Body of pancreas (tissue), 4 donors: ENCODE results near the gene HCAR1. TPM values are rescaled to one million over a fixed set of nuclear protein-coding genes. Genes with fewer than 3 reads are reported as not detected.
"Not testable (repeated sequence)": the region's sequence is repeated elsewhere in the genome, so short reads cannot be mapped to it uniquely, and the experiment has no call there.

Experiments used
- ATAC-seq: fragments of 150-250 bp; one replicate; pipeline ENCODE4 v1.9.1; 2016
- DNase-seq, 4 donors: peaks; one replicate each; pipeline ENCODE4 v3.0.0-alpha.2; 2019
- H3K27ac ChIP-seq, 4 donors: fragments of 200-600 bp; sonication (generic); 1 replicate in 3 of 4; 2 replicates in 1 of 4; pipeline versions ENCODE4 v1.5.1 to v1.6.1; 2016 to 2019; ENCODE audit warnings: mild to moderate bottlenecking in 1 of 4, mixed read lengths in 1 of 4, moderate library complexity in 1 of 4
- H3K27me3 ChIP-seq, 2 donors: fragments of 200-600 bp; sonication (generic); one replicate each; pipeline ENCODE4 v1.6.0; 2016; ENCODE audit warnings: mild to moderate bottlenecking in 1 of 2
- H3K36me3 ChIP-seq, 2 donors: fragments of 200-600 bp; sonication (generic); replicated peaks in 1 of 2; 2 replicates each; pipeline ENCODE4 v1.5.1; 2016; ENCODE audit warnings: low read depth in 2 of 2; ENCODE audit not compliant: insufficient read depth in 1 of 2
- H3K4me1 ChIP-seq: fragments of 200-600 bp; sonication (generic); one replicate; pipeline ENCODE4 v1.6.0; 2016
- H3K4me3 ChIP-seq, 2 donors: fragments of 200-600 bp; sonication (generic); 1 replicate in 1 of 2; 2 replicates in 1 of 2; pipeline ENCODE4 v1.5.1; 2016 to 2019
- H3K9me3 ChIP-seq, 3 donors: fragments of 200-600 bp; sonication (generic); 1 replicate in 2 of 3; 2 replicates in 1 of 3; pipeline ENCODE4 v1.5.1; 2016
- CTCF ChIP-seq, 7 experiments: fragments of 450-650 bp in 4 of 7; fragments of 200-600 bp in 3 of 7; sonication (generic) in 3 of 7; IDR thresholded peaks; one replicate each; pipeline ENCODE4 v1.5.1; 2016 to 2019; ENCODE audit warnings: antibody characterized with exemption in 7 of 7
- POLR2A ChIP-seq, 3 donors: fragments of 450-650 bp; IDR thresholded peaks; one replicate each; pipeline ENCODE4 v1.6.1; 2016; ENCODE audit warnings: antibody characterized with exemption in 3 of 3, mild to moderate bottlenecking in 2 of 3
- WGBS, 2 donors: methylation state at CpG; one replicate each; pipeline ENCODE4 v1.1.5; 2017; 5-methylcytosine and 5-hydroxymethylcytosine counted together
- intact Hi-C: fragments of 100-400 bp; cut with DNase I; formaldehyde crosslinking; loops from one replicate; pipeline ENCODE4 v1.15.1; 2023
- total RNA-seq, 2 donors: library from RNA; depleted of rRNA; stranded (reverse); fragments of >200 nt; gene quantifications; one replicate each; pipeline ENCODE4 v1.1.0, GENCODE V29; 2016

HCAR1 gene
- total RNA-seq, result under 1 TPM in 1 of 2 donors, not detected in 1; 0.26 TPM

DNA sequence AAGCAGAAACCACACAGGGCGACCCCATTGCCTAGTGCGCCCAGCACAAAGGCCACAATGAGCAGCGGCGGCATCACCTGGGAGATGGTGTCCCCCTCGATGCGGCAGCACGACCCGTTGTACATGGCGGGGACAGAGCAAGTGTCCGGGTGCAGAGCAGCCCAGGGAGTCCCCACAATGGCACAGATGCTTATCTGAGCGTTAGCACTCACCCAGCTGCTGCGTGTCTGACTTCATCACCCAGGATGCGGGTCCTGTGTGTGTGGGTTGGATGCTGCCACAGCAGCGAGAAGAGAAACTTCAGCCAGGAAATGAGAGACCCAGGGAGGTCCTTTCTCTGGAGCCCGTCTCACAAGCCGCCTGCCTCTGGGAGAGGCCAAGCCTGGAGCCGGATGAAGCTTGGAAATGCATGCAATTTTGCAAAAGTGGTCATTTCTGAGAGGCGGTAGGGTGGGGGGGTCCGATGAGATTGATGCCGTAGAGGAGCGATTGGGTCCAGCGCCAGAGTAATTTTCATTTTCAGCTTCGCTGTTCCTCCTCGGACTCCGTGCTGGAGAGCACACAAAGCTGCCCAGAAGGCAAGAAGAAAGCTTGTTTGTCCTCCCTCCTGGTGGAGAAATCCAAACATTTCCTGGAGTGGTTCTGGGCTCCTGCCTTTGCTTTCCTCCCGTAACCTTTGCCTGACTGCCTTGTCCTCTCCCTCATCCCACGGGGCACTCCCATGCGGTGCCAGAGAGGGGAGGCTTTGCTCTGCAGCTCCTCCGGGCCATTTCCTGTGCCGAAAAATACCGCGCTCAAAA is at the start of gene HCAR1:
Gene HCAR1 (minus strand): TSS at position 630 of the 800 bp plus-strand sequence. CDS start 505 bp downstream, at position 125.
- WGBS, 2 donors, result 46 to 61% methylated on average over 18 to 32 of the region's 32 CpGs
- intact Hi-C loops, result no loop called here
- no peaks in the 10 kb centered on the region for H3K4me1 ChIP-seq
- no peak for TF ChIP-seq CTCF (IDR thresholded peaks at IDR 0.05)
- TF ChIP-seq POLR2A (IDR thresholded peaks at IDR 0.05), result no peak
- H3K9me3 ChIP-seq, result no peaks in the 10 kb centered on the region
- DNase-seq, result no peak
- H3K27me3 ChIP-seq, result no peaks in the 10 kb centered on the region
- H3K4me3 ChIP-seq, result no peak within 1 kb of the TSS
- ATAC-seq, result peak; percentile 27
- H3K36me3 ChIP-seq, result no peaks in the 10 kb centered on the region
- no peak within 1 kb of the TSS for H3K27ac ChIP-seq

DNA sequence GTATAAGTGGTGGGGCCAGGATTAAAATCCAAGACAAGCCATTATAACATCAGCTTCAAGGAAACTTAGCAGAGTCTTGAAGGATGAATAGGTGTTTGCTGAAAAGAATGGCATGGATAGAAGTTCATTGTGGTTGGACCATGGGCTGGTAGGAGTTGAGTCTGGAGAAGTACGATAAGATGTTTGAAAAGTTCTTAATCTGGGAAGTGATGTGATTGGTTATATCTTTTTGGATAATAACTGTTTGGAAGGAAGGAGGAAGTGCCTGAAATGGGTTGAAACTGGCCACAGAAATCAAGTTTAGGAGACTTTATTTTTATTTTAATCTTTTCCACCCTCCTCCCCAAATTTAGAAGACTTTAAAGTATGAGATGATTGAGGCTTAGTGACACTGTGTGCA is 26.9 kb upstream of the HCAR1 start:
- no peak overlapping the region for H3K27ac ChIP-seq
- no peaks in the 10 kb centered on the region for H3K9me3 ChIP-seq
- H3K4me1 ChIP-seq, result peaks cover 11% of the 10 kb centered on the region
- TF ChIP-seq POLR2A (IDR thresholded peaks at IDR 0.05), result no peak
- TF ChIP-seq CTCF (IDR thresholded peaks at IDR 0.05), result no peak
- H3K4me3 ChIP-seq, result no peak overlapping the region
- intact Hi-C loops, result no loop called here
- ATAC-seq, result no peak
- H3K27me3 ChIP-seq, result no peaks in the 10 kb centered on the region
- DNase-seq, result no peak
- peaks cover 0 to 12% of the 10 kb centered on the region in 2 donors for H3K36me3 ChIP-seq
- WGBS, 2 donors, result 46 to 88% methylated on average over 1 of the region's 1 CpG

DNA sequence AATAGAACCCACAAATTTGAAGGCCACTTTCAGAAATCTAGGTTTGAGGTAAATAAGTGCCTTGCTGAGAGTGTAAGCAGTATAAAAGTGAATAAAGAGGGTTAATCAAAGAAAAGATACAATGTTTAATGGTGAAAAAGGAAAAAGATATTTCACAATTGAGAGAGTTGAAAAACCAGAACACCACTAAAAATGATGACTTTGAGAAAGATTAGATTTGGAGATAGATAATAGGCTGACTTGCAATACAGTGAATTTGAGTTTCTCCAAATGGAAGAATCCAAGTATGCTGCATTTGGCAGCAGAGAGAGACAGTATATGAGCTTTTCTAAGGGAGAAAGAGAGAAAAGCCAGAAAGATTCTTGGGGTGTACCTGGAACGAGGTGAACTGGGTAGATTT is 24.1 kb upstream of the HCAR1 start:
- ATAC-seq (no peak), DNase-seq (no peak)
- Histone ChIP-seq H3K36me3 (peaks cover 0 to 11% of the 10 kb centered on the region in 2 donors), H3K9me3 (no peaks in the 10 kb centered on the region), H3K4me3 (no peak overlapping the region), H3K27ac (no peak overlapping the region), H3K27me3 (no peaks in the 10 kb centered on the region), H3K4me1 (peaks cover 11% of the 10 kb centered on the region)
- intact Hi-C loops, result no loop called here
- WGBS, 2 donors, result 86 to 96% methylated on average over 1 of the region's 1 CpG
- no peak for TF ChIP-seq CTCF (IDR thresholded peaks at IDR 0.05)
- TF ChIP-seq POLR2A (IDR thresholded peaks at IDR 0.05), result no peak

DNA sequence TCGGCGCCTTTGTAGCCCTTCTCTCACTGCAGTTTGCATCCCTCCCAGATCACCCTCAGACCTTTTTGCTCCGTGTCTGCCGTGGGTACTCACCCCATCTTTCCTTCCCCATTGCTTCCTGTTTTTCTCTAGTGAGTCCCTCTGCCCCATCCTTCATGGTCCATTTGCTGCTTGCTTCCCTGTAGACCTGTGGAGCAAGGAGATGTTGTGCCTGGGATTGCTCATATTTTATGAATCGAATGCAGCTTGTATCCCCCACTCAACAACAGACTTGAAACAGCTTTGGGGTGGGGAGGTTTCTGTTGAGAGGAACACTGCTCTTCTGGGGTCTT is 22.6 kb upstream of the HCAR1 start:
- WGBS, 2 donors, result 3 to 6% methylated on average over 5 of the region's 5 CpGs
- H3K4me3 ChIP-seq, result peak overlapping the region; percentile 92 to 96
- ATAC-seq, result no peak
- peaks cover 0 to 11% of the 10 kb centered on the region in 2 donors for H3K36me3 ChIP-seq
- no peak for TF ChIP-seq POLR2A (IDR thresholded peaks at IDR 0.05)
- intact Hi-C loops, result no loop called here
- peak overlapping the region in 3 of 4 donors; percentile 77 to 84 (median 78) for H3K27ac ChIP-seq
- no peaks in the 10 kb centered on the region for H3K9me3 ChIP-seq
- H3K27me3 ChIP-seq, result no peaks in the 10 kb centered on the region
- H3K4me1 ChIP-seq, result peaks cover 11% of the 10 kb centered on the region
- no peak for DNase-seq

DNA sequence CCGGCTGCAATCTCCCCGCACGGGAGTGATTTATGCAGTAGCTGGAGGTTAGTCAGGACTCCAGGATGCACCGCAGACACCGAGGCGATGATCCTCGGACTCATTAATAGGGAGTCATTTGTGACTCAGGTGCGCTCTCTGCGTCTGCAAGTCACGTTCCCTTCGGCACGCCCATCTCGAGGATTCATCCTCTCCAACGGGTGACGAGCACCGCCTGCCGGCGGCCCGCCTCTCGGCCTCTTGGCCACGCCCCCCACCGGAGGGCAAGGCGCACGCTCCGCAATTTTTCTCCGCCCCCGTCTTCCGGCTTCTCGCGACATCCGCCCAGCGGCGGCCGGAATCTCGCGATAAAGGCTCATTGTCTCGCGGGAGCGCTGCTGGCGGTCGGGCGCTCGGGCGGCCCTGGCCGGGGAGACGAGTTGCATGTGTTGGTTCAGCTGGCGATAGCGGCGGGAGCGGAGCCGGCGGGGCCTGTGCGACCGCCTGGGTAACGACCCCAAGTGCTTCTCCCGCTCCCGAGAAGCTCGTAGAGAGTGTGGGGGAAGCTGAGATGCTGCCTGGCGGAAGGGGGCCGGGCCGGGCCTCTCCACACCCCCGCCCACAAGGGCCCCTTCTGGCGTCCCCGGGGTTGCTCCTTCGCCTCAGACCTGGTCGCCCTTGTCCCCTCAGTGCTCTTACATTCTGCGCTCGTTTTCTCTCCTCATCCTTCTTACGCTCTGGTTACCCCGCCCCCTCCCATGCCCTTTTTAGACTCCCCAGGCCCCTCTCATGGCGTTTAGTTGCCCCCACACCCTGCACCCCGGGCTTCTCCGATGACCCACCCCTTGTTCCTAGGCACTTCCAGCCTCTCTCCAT is 22.0 kb upstream of the HCAR1 start, which contains the start of gene DENR:
Gene DENR (plus strand): TSS at position 361 of the 855 bp plus-strand sequence. CDS start 878 bp downstream, outside the sequence.
- peak within 1 kb of the TSS; percentile 92 to 96 for H3K4me3 ChIP-seq
- H3K27ac ChIP-seq, result peak within 1 kb of the TSS; percentile 58 to 84 (median 78)
- ATAC-seq (peak; percentile 99), DNase-seq (peak; percentile 99)
- no peaks in the 10 kb centered on the region for H3K9me3 ChIP-seq
- no peaks in the 10 kb centered on the region for H3K27me3 ChIP-seq
- 0 to 1% methylated on average over 30 to 73 of the region's 73 CpGs for WGBS, 2 donors
- intact Hi-C loops, result no loop called here
- peaks cover 11% of the 10 kb centered on the region for H3K4me1 ChIP-seq
- TF ChIP-seq POLR2A (IDR thresholded peaks at IDR 0.05), result peak; percentile 67 to 91 (median 90)
- TF ChIP-seq CTCF (IDR thresholded peaks at IDR 0.05), result peak; percentile 41 to 94 (median 87)
- H3K36me3 ChIP-seq, result peaks cover 0 to 11% of the 10 kb centered on the region in 2 donors

DNA sequence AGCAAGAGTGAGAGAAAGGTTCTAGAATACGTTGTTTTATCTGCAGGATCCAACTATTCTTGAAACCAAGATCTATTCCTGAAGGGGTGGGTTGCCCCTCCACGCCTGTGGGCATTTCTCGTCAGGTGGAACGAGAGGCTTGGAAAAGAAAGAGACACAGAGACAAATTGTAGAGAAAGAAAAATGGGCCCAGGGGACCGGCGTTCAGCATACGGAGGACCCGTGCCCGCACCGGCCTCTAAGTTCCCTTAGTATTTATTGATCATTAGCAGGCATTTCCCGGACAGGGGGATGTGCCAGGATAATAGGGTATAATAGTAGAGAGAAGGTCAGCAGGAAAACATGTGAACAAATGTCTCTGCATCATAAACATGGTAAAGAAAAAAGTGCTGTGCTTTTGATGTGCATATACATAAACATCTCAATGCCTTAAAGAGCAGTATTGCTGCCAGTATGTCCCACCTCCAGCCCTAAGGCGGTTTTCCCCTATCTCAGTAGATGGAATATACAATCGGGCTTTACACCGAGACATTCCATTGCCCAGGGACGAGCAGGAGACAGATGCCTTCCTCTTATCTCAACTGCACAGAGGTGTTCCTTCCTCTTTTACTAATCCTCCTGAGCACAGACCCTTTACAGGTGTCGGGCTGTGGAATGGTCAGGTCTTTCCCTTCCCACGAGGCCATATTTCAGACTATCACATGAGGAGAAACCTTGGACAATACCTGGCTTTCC is 20.3 kb upstream of the HCAR1 start:
- H3K27ac ChIP-seq, H3K4me3 ChIP-seq, ATAC-seq, DNase-seq, intact Hi-C loops, H3K27me3 ChIP-seq, H3K9me3 ChIP-seq, H3K36me3 ChIP-seq: not testable (repeated sequence)
- peaks cover 11% of the 10 kb centered on the region for H3K4me1 ChIP-seq
- 73 to 81% methylated on average over 15 to 17 of the region's 17 CpGs for WGBS, 2 donors
